Naive thymus-derived CD8-positive, alpha-beta T cell (primary cell): ENCODE measurements around the gene PSMC5. TPM values are rescaled to one million over a fixed set of nuclear protein-coding genes. Genes with fewer than 3 reads are reported as not detected.
"Not testable (repeated sequence)": the region's sequence is repeated elsewhere in the genome, so short reads cannot be mapped to it uniquely, and the experiment has no call there.

ENCODE experiments used
- ATAC-seq, 2 donors: fragments of 150-1000 bp; cut with Tn5 transposase in 1 of 2; sonication (Bioruptor Pico), chemical (Tn5 transposase) in 1 of 2; 1 replicate in 1 of 2; 2 replicates in 1 of 2; pipeline ENCODE4 v1.10.0; 2021; ENCODE audit warnings: mild to moderate bottlenecking in 2 of 2, moderate library complexity in 2 of 2
- POLR2A ChIA-PET: fragments of 350-600 bp; sonication (Branson Sonifier 250); formaldehyde crosslinking; loops from one replicate; lab custom pipeline; 2021; ENCODE audit warnings: antibody characterized with exemption; lab: Charles Lee
- DNase-seq, 10 donors: peaks; one replicate each; pipeline versions ENCODE4 v3.0.0 to v3.0.0-alpha.2; 2020 to 2022
- H3K27ac Mint-ChIP-seq, 10 donors: one replicate each; pipeline ENCODE4 v1.8.0; 2020 to 2022; ENCODE audit warnings: mild to moderate bottlenecking in 10 of 10, mixed read lengths in 10 of 10, moderate library complexity in 4 of 10, inconsistent platforms in 1 of 10
- H3K27me3 Mint-ChIP-seq, 5 donors: one replicate each; pipeline ENCODE4 v1.8.0; 2021 to 2022; ENCODE audit warnings: mixed read lengths in 5 of 5
- H3K36me3 Mint-ChIP-seq, 3 donors: one replicate each; pipeline ENCODE4 v1.8.0; 2020 to 2022; ENCODE audit warnings: mixed read lengths in 3 of 3, mild to moderate bottlenecking in 2 of 3, inconsistent platforms in 1 of 3
- H3K4me1 Mint-ChIP-seq, 4 donors: one replicate each; pipeline ENCODE4 v1.8.0; 2021 to 2022; ENCODE audit warnings: mixed read lengths in 4 of 4
- H3K4me3 Mint-ChIP-seq, 10 donors: one replicate each; pipeline ENCODE4 v1.8.0; 2020 to 2022; ENCODE audit warnings: mild to moderate bottlenecking in 10 of 10, mixed read lengths in 10 of 10, moderate library complexity in 6 of 10, inconsistent platforms in 1 of 10
- H3K9me3 Mint-ChIP-seq, 9 donors: one replicate each; pipeline ENCODE4 v1.8.0; 2020 to 2022; ENCODE audit warnings: mixed read lengths in 9 of 9, mild to moderate bottlenecking in 3 of 9, inconsistent platforms in 1 of 9, moderate library complexity in 1 of 9
- polyA plus RNA-seq, 3 donors: library from polyadenylated mRNA; unstranded; fragments of 300-500 nt; fragmentation: Illumina TruSeq; gene quantifications; one replicate each; pipeline ENCODE4 v1.2.3, GENCODE V29; 2021
- total RNA-seq, 8 experiments: library from RNA in 2 of 8; stranded (reverse) in 2 of 8; gene quantifications; one replicate each; pipeline ENCODE4 v1.2.3 and lab custom pipeline; 2021 to 2026

PSMC5 gene
- total and polyA plus RNA-seq, 5 experiments from 2014 or later, result 139 to 214 (median 173) TPM

DNA sequence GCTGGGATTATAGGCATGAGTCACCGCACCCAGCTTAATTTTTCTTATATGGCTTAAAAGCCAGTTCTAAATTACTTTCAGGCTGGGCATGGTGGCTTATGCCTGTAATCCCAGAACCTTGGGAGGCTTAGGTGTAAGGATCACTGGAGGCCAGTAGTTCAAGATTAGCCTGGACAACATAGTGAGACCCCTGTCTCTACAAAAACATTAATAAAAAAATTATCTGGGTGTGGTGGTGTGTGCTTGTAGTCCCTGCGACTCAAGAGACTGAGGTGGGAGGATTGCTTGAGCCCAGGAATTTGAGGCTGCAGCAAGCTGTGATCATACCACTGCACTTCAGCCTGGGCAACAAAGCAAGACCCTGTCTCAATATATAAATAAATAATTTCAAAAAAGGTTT, 26.0 kb downstream of the PSMC5 start:
- ATAC-seq (no peak), DNase-seq (no peak)
- Mint-ChIP-seq H3K27me3 (no peaks in the 10 kb centered on the region), H3K27ac (no peak overlapping the region), H3K36me3 (no peaks in the 10 kb centered on the region), H3K4me3 (no peak overlapping the region), H3K9me3 (peaks cover 0 to 1% (median 0%) of the 10 kb centered on the region in 9 donors), H3K4me1 (peaks cover 5 to 14% (median 8%) of the 10 kb centered on the region in 4 donors)
- POLR2A ChIA-PET, result interaction anchor here (1.8 kb wide), 1 partner anchor 9 kb away, joined by 6 read pairs; no protein-coding TSS in a partner anchor

DNA sequence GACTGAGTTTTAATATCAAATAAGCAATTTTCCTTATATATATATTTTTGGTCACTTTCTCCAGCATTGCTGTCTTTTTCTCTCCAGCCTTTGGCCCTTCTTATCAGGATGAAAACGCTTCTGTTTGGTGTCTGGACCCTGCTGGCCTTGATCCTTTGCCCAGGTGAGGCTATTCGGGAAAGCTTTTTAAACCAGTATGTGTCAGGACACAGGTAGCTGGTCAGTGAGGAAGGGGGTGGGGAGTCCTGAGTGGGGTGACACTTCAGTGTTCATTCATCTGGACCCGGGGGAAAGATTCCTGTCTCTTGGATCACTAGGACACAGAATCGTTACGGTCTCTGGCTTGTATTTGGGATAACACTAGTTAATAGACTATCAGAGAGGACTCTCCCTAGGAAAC, 27.5 kb downstream of the PSMC5 start:
- H3K9me3 Mint-ChIP-seq, result no peaks in the 10 kb centered on the region
- no peak overlapping the region for H3K27ac Mint-ChIP-seq
- peaks cover 0 to 3% (median 0%) of the 10 kb centered on the region in 4 donors for H3K4me1 Mint-ChIP-seq
- ATAC-seq, result no peak
- no peak overlapping the region for H3K4me3 Mint-ChIP-seq
- no peak for DNase-seq
- H3K36me3 Mint-ChIP-seq, result no peaks in the 10 kb centered on the region
- POLR2A ChIA-PET, result interaction anchor here (1.8 kb wide), 1 partner anchor 11 kb away, joined by 6 read pairs; no protein-coding TSS in a partner anchor
- peaks cover 0 to 2% (median 0%) of the 10 kb centered on the region in 5 donors for H3K27me3 Mint-ChIP-seq

DNA sequence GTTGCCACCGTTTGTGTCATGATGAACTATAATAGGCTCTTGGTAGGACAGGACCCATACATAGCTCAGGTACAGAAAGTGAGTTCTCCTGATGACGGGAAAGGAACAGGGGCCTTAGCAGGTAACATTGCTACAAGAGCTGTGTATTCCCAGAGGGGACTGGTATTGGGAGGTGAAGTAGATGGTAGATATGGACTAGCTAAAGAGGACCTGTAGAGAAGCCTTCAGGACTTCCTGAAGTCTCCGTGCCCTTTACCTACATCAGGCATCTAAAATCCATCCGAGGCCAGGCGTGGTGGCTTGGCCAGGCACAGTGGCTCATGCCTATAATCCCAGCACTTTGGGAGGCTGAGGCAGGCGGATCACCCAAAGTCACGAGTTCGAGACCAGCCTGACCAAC, 28.0 kb downstream of the PSMC5 start:
- Mint-ChIP-seq H3K36me3 (no peaks in the 10 kb centered on the region), H3K9me3 (no peaks in the 10 kb centered on the region), H3K4me3 (no peak overlapping the region), H3K27me3 (peaks cover 0 to 2% (median 0%) of the 10 kb centered on the region in 5 donors), H3K4me1 (no peaks in the 10 kb centered on the region), H3K27ac (no peak overlapping the region)
- POLR2A ChIA-PET, result no interaction called here
- no peak for DNase-seq
- ATAC-seq, result no peak

DNA sequence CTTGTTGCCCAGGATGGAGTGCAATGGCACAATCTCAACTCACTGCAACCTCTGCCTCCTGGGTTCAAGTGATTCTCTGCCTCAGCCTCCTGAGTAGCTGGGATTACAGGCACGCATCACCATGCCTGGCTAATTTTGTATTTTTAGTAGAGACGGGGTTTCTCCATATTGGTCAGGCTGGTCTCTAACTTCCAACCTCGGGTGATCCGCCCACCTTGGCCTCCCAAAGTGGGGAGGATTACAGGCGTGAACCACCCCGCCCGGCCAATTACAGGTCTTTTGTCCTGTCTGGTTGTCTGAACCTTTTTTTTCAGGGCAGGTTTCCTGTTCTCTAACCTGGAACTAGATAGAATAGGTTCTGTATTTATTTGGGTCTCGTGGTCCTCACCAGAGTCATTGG, 29.2 kb downstream of the PSMC5 start:
- not testable (repeated sequence) for H3K27me3 Mint-ChIP-seq, H3K4me1 Mint-ChIP-seq, ATAC-seq, DNase-seq, H3K27ac Mint-ChIP-seq, H3K9me3 Mint-ChIP-seq, H3K36me3 Mint-ChIP-seq, H3K4me3 Mint-ChIP-seq
- POLR2A ChIA-PET, result interaction anchor here (0.7 kb wide), 1 partner anchor 23 kb away, joined by 5 read pairs; no protein-coding TSS in a partner anchor

DNA sequence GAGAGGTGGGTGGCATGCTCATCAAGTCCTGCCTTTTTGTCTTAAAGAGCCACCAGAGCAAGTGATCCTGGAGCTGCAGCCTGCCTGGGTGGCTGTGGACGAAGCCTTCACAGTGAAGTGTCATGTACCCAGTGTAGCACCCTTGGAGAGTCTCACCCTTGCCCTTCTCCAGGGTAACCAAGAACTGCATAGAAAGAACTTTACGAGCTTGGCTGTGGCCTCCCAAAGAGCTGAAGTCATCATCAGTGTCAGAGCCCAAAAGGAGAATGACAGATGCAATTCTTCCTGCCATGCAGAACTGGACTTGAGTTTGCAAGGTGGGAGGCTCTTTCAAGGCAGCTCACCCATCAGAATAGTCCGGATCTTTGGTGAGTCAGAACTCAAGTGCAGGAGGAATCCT, 32.0 kb downstream of the PSMC5 start:
- Mint-ChIP-seq H3K36me3 (no peaks in the 10 kb centered on the region), H3K4me3 (no peak overlapping the region), H3K27ac (no peak overlapping the region), H3K9me3 (no peaks in the 10 kb centered on the region), H3K4me1 (no peaks in the 10 kb centered on the region), H3K27me3 (peaks cover 0 to 6% (median 0%) of the 10 kb centered on the region in 5 donors)
- no peak for ATAC-seq
- no peak for DNase-seq
- POLR2A ChIA-PET, result no interaction called here

DNA sequence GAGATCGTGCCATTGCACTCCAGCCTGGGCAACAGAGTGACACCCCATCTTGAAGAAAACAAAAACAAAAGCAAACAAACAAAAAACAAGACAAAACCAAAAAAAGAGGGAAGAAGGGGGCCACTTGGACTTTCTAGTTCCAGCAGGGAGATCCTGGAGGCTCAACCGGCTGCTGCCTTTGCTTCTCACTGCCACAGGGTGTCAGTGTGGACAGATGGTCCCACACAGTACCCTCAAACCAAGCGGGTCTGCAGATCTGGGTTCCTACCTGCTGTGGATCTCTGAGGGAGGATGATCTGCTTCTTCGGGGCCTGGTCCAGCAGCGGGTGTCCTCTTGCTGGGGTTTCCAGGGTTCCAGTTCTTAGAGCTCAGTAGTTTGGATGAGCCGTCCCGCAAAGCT, 39.4 kb downstream of the PSMC5 start:
- H3K4me1 Mint-ChIP-seq, POLR2A ChIA-PET, H3K27ac Mint-ChIP-seq, H3K9me3 Mint-ChIP-seq, DNase-seq, H3K36me3 Mint-ChIP-seq, H3K27me3 Mint-ChIP-seq, H3K4me3 Mint-ChIP-seq: not testable (repeated sequence)
- ATAC-seq, result peak in 1 of 2 donors; percentile 39

DNA sequence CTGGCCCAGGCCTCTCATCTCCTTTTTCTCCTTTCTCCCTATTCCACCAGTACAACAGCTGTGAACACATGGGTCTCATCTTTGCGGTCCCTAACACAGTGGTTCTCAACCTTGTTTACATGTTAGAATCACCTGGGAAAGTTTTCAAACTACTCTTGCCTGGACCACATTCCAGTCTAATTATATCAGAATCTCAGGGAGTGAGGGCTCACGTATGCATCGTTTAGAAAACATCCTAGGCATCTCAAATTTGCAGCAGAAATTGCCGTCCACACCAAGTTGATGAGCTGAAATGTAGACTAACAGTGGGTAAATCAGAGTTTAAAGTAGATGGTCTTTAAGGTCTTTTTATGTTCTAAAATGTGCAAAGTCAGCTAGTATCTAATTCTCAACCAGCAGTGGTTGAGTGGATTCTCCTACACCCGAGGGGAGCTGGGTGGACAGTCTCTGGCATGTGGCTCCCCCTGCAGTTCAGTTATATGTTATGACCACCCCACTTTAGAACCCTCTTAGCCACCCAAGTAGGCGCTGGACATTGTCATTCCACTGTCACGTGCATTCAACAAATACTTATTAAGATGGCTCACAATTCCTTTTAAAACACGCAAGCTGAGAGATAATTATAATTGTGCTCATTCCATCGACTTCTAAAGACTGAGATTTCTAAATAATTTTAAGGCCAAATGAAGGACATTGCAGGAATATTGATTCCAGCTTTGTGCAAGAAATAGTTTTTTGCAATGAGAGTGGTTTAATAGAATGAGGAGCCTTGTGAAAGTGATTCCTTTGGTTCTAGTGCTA, 42.5 kb downstream of the PSMC5 start:
- DNase-seq, H3K36me3 Mint-ChIP-seq, ATAC-seq, H3K27me3 Mint-ChIP-seq, H3K9me3 Mint-ChIP-seq, H3K4me1 Mint-ChIP-seq, POLR2A ChIA-PET, H3K27ac Mint-ChIP-seq, H3K4me3 Mint-ChIP-seq: not testable (repeated sequence)

DNA sequence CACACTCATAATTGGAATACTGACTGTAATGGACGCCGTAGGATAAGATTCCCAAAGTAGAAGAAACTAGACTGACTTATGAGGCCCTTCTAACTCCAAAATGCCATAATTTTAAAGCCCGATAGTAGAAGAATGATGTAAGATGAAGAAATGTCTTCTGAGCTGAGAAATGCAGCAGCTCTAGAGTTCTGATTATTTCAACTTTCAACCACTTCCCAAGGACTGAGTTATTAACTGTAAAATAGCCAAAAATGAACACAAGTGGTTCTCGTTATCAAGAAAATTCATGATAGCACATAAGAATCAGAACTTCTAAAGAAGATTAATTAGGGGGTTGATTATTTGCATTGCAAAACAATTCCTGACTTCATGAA, 43.0 kb downstream of the PSMC5 start:
- ATAC-seq, H3K4me3 Mint-ChIP-seq, H3K27me3 Mint-ChIP-seq, H3K27ac Mint-ChIP-seq, H3K36me3 Mint-ChIP-seq, POLR2A ChIA-PET, H3K4me1 Mint-ChIP-seq, DNase-seq, H3K9me3 Mint-ChIP-seq: not testable (repeated sequence)

DNA sequence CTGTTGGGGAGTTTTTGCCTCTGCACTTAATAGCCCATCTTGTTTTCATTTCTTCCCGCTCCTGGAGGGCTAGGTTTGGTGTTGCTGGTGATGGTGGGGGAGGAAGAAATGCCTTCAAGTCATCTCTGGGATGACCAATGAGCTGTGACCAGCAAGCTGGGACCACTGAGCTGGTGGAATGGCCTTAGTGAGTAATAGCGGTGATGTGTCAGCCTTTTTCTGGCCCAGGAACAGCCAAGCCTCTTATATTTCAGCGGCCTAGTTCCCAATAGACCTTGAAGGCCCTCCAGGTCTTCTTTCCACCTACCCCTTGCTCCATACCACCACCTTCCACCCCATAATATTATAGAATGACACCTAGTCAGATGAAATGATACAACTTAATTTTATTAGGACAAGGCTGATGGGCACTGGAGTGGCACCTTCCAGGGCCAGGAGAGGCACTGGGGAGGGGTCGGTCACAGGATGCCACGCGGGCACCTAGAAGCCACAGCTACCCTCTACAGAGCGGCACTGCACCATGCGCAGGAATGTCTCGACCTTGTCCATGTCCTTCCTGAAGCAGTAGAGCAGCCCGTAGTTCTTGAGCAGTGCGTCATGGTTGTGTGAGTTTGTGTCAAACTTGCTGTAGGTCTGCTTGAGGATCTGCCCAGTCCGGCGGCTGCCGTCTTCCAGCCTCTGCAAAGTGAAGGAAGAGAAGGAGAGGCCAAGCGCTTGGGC, 44.6 kb downstream of the PSMC5 start:
- POLR2A ChIA-PET, result not testable (repeated sequence)

DNA sequence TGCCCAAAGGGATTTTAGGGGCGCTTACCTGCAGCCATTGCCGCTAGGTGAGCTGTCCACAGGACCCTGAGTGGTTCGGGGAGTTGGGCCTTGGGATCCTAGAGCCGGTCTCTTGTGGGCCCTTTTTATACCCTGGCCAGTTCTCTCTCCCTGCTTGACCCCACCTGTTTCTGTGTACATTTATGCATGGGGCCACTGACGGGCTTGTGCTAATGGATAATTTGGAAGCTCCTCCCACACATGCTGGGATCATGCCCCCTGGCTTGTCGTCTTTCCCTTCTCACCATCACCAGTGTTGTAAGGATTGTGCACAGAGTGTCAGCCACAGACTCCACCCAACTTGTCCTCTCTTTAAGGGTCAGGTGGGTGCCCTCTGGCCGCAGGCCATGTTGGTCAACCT, 46.3 kb downstream of the PSMC5 start, which contains the start of gene CSH2:
Gene CSH2 (minus strand): TSS at position 101 of the 400 bp plus-strand sequence. CDS start 63 bp downstream, at position 38.
- H3K4me3 Mint-ChIP-seq, POLR2A ChIA-PET, DNase-seq, ATAC-seq, H3K27me3 Mint-ChIP-seq, H3K36me3 Mint-ChIP-seq, H3K27ac Mint-ChIP-seq, H3K4me1 Mint-ChIP-seq, H3K9me3 Mint-ChIP-seq: not testable (repeated sequence)

More for the DNA sequence above, 44.6 kb downstream of the PSMC5 start:
- not testable (repeated sequence) for H3K27ac Mint-ChIP-seq, ATAC-seq, H3K9me3 Mint-ChIP-seq, H3K4me1 Mint-ChIP-seq, H3K36me3 Mint-ChIP-seq, H3K27me3 Mint-ChIP-seq, DNase-seq, H3K4me3 Mint-ChIP-seq

DNA sequence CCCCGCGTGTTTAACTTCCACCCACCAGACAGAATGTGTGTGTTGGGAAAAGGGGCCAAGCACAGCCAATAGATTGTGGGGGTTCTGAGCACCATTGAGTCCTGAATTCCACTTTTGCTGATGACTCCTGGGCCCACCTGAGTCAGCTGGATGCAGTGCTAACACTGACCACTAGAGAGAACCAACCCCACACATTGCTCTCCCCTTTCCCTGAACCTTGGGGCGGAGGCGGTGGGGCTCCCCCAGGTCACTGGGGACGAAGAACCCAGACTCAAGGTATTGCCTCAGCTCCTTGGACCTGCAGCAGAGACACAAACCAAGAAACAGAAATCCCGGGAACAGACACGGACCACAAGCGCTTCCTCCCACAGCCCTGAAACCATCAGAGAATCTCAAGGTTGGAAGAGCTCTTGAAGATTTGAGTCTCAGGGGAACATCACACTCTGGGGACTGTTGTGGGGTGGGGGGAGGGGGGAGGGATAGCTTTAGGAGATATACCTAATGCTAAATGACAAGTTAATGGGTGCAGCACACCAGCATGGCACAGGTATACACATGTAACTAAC, 46.9 kb downstream of the PSMC5 start:
- not testable (repeated sequence) for H3K9me3 Mint-ChIP-seq, DNase-seq, H3K27ac Mint-ChIP-seq, H3K4me1 Mint-ChIP-seq, H3K4me3 Mint-ChIP-seq, ATAC-seq, H3K36me3 Mint-ChIP-seq, H3K27me3 Mint-ChIP-seq
- POLR2A ChIA-PET, result interaction anchor here (0.6 kb wide), 1 partner anchor 229 kb away, joined by 3 read pairs; no protein-coding TSS in a partner anchor

DNA sequence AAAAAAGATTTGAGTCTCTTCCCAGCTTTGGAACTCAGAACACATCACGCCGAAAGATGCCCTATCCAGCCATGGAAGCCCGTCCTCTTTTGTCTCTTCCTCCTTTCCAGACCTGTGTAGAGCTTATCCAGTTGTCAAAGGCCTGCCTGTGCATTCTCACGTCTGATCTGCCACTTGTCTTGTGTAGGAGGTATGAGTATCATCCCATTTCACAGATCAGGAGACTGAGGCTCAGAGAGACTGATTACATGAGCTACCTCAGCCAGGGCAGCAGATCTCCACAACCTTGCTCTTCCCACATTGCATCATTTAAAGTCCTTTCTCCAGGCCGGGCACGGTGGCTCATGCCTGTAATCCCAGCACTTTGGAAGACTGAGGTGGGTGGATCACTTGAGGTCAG, 47.5 kb downstream of the PSMC5 start:
- not testable (repeated sequence) for H3K27me3 Mint-ChIP-seq, DNase-seq, H3K4me3 Mint-ChIP-seq, H3K36me3 Mint-ChIP-seq, H3K27ac Mint-ChIP-seq, ATAC-seq, H3K9me3 Mint-ChIP-seq, H3K4me1 Mint-ChIP-seq
- POLR2A ChIA-PET, result interaction anchor here (0.6 kb wide), 1 partner anchor 229 kb away, joined by 3 read pairs; no protein-coding TSS in a partner anchor

DNA sequence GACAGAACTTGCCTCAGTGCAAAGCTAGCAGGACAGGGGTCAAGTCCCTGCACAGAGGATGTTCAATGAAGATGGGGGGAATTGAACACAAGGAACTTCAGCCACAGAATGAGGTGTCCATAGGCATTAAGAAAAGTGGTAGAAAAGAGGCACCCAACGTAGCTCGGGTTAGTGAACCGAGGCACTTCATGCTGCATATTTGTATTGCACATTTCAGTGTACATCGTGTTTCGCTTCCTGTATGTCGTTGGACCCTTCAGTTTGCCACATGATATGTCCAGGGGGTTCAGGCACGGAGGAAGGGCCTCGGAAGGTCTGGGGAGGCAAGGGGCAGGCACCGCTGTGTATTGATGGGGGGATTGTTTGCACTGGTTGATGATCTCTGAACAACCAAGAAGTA, 51.2 kb downstream of the PSMC5 start:
- peaks cover 0 to 12% (median 3%) of the 10 kb centered on the region in 4 donors for H3K4me1 Mint-ChIP-seq
- H3K27me3 Mint-ChIP-seq, H3K36me3 Mint-ChIP-seq, ATAC-seq, DNase-seq, H3K9me3 Mint-ChIP-seq, POLR2A ChIA-PET, H3K4me3 Mint-ChIP-seq: not testable (repeated sequence)
- H3K27ac Mint-ChIP-seq, result peak overlapping the region in 1 of 10 donors; percentile 50
